ENCODE measurements around the gene RSL24D1. TPM values are rescaled to one million over a fixed set of nuclear protein-coding genes. Genes with fewer than 3 reads are reported as not detected.
A peak's percentile ranks its signal among the peaks of the same experiment; 100 is the strongest.

RSL24D1 gene
- total RNA-seq, 1 experiment from 2014 or later = 149 TPM

DNA sequence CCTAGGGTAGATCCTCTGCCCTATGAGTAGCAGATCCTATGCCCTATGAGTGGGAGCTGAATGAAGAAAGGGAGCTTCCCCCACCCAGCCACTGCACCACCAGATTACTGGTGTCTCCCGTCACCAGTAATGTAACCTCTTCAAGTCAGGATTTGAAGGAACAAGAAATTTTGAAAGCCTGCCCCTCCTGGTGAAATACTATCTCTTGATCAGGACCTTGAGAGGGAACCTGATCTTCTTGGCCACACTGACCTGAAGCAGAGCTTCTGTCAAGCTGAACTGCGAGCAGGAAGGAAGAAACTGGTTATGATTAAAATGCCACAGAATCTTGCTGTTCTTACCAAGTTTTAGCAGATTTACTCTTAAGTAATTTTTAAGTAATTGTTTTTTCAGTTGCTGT, 62.8 kb downstream of the RSL24D1 start:
- Histone ChIP-seq H3K79me2 (ENCODE audit: insufficient read depth, low read length) (no peaks in the 10 kb centered on the region), H3K4me2 (ENCODE audit: low read length) (no peak overlapping the region), H3K9me2 (ENCODE audit: insufficient read depth) (no peaks in the 10 kb centered on the region), H3K4me3 (replicated peaks in 1 of 2; ENCODE audit: low read depth in 1 of 2, low read length in 2 of 2) (no peak overlapping the region), H4K20me1 (ENCODE audit: insufficient read depth) (no peaks in the 10 kb centered on the region), H2AFZ (ENCODE audit: low read depth, low read length, poor library complexity, severe bottlenecking) (no peak overlapping the region), H3K4me1 (ENCODE audit: control insufficient read depth in 1 of 2, insufficient read depth in 2 of 2, low read length in 2 of 2) (no peaks in the 10 kb centered on the region), H3K27ac (ENCODE audit: low read depth, low read length) (no peak overlapping the region), H3K27me3 (ENCODE audit: insufficient read depth, low read length) (peaks cover 15% of the 10 kb centered on the region), H3K9me3 (ENCODE audit: control insufficient read depth in 1 of 2, insufficient read depth in 1 of 2, low read depth in 1 of 2, low read length in 2 of 2) (no peaks in the 10 kb centered on the region), H3K9ac (ENCODE audit: low read length) (no peak overlapping the region), H3K36me3 (ENCODE audit: control insufficient read depth in 1 of 2, insufficient read depth in 2 of 2, low read length in 2 of 2) (no peaks in the 10 kb centered on the region)
- no TSS peak for BruUV-seq (replicated peaks)
- TF ChIP-seq EZH2 (IDR thresholded peaks at IDR 0.05) (no peak), ZNF274 (IDR thresholded peaks at IDR 0.05; ENCODE audit: low read depth, low read length) (no peak)
- TF ChIP-seq, protein P1, sequence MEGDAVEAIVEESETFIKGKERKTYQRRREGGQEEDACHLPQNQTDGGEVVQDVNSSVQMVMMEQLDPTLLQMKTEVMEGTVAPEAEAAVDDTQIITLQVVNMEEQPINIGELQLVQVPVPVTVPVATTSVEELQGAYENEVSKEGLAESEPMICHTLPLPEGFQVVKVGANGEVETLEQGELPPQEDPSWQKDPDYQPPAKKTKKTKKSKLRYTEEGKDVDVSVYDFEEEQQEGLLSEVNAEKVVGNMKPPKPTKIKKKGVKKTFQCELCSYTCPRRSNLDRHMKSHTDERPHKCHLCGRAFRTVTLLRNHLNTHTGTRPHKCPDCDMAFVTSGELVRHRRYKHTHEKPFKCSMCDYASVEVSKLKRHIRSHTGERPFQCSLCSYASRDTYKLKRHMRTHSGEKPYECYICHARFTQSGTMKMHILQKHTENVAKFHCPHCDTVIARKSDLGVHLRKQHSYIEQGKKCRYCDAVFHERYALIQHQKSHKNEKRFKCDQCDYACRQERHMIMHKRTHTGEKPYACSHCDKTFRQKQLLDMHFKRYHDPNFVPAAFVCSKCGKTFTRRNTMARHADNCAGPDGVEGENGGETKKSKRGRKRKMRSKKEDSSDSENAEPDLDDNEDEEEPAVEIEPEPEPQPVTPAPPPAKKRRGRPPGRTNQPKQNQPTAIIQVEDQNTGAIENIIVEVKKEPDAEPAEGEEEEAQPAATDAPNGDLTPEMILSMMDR (IDR thresholded peaks at IDR 0.05 in 2 of 3, conservative IDR thresholded peaks at IDR 0.05 in 1 of 3; ENCODE audit: borderline replicate concordance in 1 of 3, insufficient read depth in 1 of 3, low read depth in 2 of 3, low read length in 2 of 3) = 0 out of 6 replicates have a peak, but pooled peaks of 1 of the 3 experiments have one; percentile 13
- ChIA-PET RAD21 (ENCODE audit: low non-redundant PET in 1 of 2, low total read pairs in 2 of 2, uncharacterized antibody in 2 of 2, unreplicated experiment in 2 of 2) (no interaction called here), POLR2A (no interaction called here), CTCF (no interaction called here)
- ATAC-seq = no peak
- no peak for DNase-seq (ENCODE audit: low read depth, low spot score)
- intact Hi-C loops (cut with micrococcal nuclease) = no loop called here

DNA sequence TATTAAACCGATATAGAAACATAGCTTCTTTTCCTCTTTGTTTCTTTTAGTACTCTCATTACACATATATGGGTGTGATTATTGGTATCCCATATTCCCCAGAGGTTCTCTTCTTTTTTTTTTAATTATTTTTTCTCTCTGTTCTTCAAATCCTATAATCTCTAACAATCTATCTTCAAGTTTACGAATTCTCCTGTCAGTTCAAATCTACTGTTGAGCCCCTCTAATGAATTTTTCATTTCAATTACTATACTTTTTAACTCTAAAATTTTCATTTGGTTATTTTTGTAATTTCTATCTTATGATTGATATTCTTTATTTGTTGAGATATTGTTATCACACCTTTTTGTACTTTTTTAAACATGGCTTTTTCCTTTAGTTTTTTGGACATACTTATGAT, 64.1 kb downstream of the RSL24D1 start:
- H3K27me3 ChIP-seq (ENCODE audit: insufficient read depth, low read length) = peaks cover 15% of the 10 kb centered on the region
- no TSS peak for BruUV-seq (replicated peaks)
- no peak overlapping the region for H3K4me2 ChIP-seq (ENCODE audit: low read length)
- ATAC-seq (no peak), DNase-seq (ENCODE audit: low read depth, low spot score) (no peak)
- no peak overlapping the region for H2AFZ ChIP-seq (ENCODE audit: low read depth, low read length, poor library complexity, severe bottlenecking)
- H3K79me2 ChIP-seq (ENCODE audit: insufficient read depth, low read length) = no peaks in the 10 kb centered on the region
- no peak overlapping the region for H3K9ac ChIP-seq (ENCODE audit: low read length)
- intact Hi-C loops (cut with micrococcal nuclease) = no loop called here
- H3K9me3 ChIP-seq (ENCODE audit: control insufficient read depth in 1 of 2, insufficient read depth in 1 of 2, low read depth in 1 of 2, low read length in 2 of 2) = no peaks in the 10 kb centered on the region
- ChIA-PET POLR2A (no interaction called here), CTCF (no interaction called here), RAD21 (ENCODE audit: low non-redundant PET in 1 of 2, low total read pairs in 2 of 2, uncharacterized antibody in 2 of 2, unreplicated experiment in 2 of 2) (no interaction called here)
- H3K36me3 ChIP-seq (ENCODE audit: control insufficient read depth in 1 of 2, insufficient read depth in 2 of 2, low read length in 2 of 2) = no peaks in the 10 kb centered on the region
- H3K4me1 ChIP-seq (ENCODE audit: control insufficient read depth in 1 of 2, insufficient read depth in 2 of 2, low read length in 2 of 2) = no peaks in the 10 kb centered on the region
- H4K20me1 ChIP-seq (ENCODE audit: insufficient read depth) = no peaks in the 10 kb centered on the region
- no peaks in the 10 kb centered on the region for H3K9me2 ChIP-seq (ENCODE audit: insufficient read depth)
- TF ChIP-seq ZNF274 (IDR thresholded peaks at IDR 0.05; ENCODE audit: low read depth, low read length) = no peak
- no peak for TF ChIP-seq POLR2AphosphoS5 (IDR thresholded peaks at IDR 0.05; ENCODE audit: low read depth, low read length)
- H3K4me3 ChIP-seq (replicated peaks in 1 of 2; ENCODE audit: low read depth in 1 of 2, low read length in 2 of 2) = no peak overlapping the region
- no peak overlapping the region for H3K27ac ChIP-seq (ENCODE audit: low read depth, low read length)

Other genes with a start within 250 kb of the RSL24D1 start
- 8.8 TPM for gene RAB27A, start 92.9 kb upstream of the RSL24D1 start, total RNA-seq (2021; ENCODE audit: unreplicated experiment)
- 15.3 TPM for gene PIGBOS1, start 122.2 kb upstream of the RSL24D1 start, total RNA-seq (2021; ENCODE audit: unreplicated experiment)
- gene PIGB, start 122.3 kb upstream of the RSL24D1 start, total RNA-seq (2021; ENCODE audit: unreplicated experiment) = 15.1 TPM
- 8.5 TPM for gene CCPG1, start 211.4 kb upstream of the RSL24D1 start, total RNA-seq (2021; ENCODE audit: unreplicated experiment)
- gene PIERCE2, start 211.6 kb upstream of the RSL24D1 start, total RNA-seq (2021; ENCODE audit: unreplicated experiment) = 2.0 TPM